GM23338 (cell line): ENCODE results near the gene CPAMD8. TPM values are rescaled to one million over a fixed set of nuclear protein-coding genes. Genes with fewer than 3 reads are reported as not detected.

ENCODE experiments used
- ATAC-seq: fragments of 200-7000 bp; cut with Tn5 transposase; 3 replicates; pipeline ENCODE4 v1.9.1; 2020
- DNase-seq: peaks from one replicate; pipeline ENCODE4 v3.0.0-alpha.2; 2015; ENCODE audit warnings: low spot score
- H2AFZ ChIP-seq: fragments of 200-600 bp; sonication (generic); 2 replicates; pipeline ENCODE4 v1.8.0; 2016; ENCODE audit warnings: antibody characterized with exemption, mild to moderate bottlenecking, moderate library complexity
- H3F3A ChIP-seq: fragments of 200-600 bp; sonication (generic); replicated peaks from 2 replicates; pipeline ENCODE4 v1.8.0; 2017; ENCODE audit warnings: antibody characterized with exemption, mixed run types, low read depth
- H3K27ac ChIP-seq: fragments of 200-600 bp; sonication (generic); 2 replicates; pipeline ENCODE4 v1.6.1; 2016; ENCODE audit warnings: low read depth
- H3K27me3 ChIP-seq: fragments of 200-600 bp; sonication (generic); 2 replicates; pipeline ENCODE4 v1.8.0; 2016; ENCODE audit warnings: mild to moderate bottlenecking, mixed run types, moderate library complexity; ENCODE audit not compliant: insufficient read depth
- H3K36me3 ChIP-seq: fragments of 200-600 bp; sonication (generic); 2 replicates; pipeline ENCODE4 v1.8.0; 2016; ENCODE audit warnings: mild to moderate bottlenecking; ENCODE audit not compliant: insufficient read depth
- H3K4me1 ChIP-seq: fragments of 200-600 bp; sonication (generic); 2 replicates; pipeline ENCODE4 v1.8.0; 2016; ENCODE audit warnings: mild to moderate bottlenecking, moderate library complexity; ENCODE audit not compliant: insufficient read depth
- H3K4me2 ChIP-seq: fragments of 200-600 bp; sonication (generic); 2 replicates; pipeline ENCODE4 v1.7.1; 2017; ENCODE audit warnings: mixed run types
- H3K4me3 ChIP-seq: fragments of 200-600 bp; sonication (generic); 2 replicates; pipeline ENCODE4 v1.6.1; 2016; ENCODE audit warnings: mixed run types
- H3K79me2 ChIP-seq: fragments of 200-600 bp; sonication (generic); replicated peaks from 2 replicates; pipeline ENCODE4 v1.8.0; 2017; ENCODE audit warnings: mild to moderate bottlenecking; ENCODE audit not compliant: insufficient read depth
- H3K9me2 ChIP-seq: fragments of 200-600 bp; sonication (generic); 2 replicates; pipeline ENCODE4 v1.8.0; 2017; ENCODE audit not compliant: insufficient read depth
- H4K20me1 ChIP-seq: fragments of 200-600 bp; sonication (generic); replicated peaks from 2 replicates; pipeline ENCODE4 v1.8.0; 2017; ENCODE audit warnings: mild to moderate bottlenecking; ENCODE audit not compliant: insufficient read depth
- H3K27ac Mint-ChIP-seq: 2 replicates; pipeline ENCODE4 v1.8.0; 2020; ENCODE audit warnings: inconsistent platforms, mild to moderate bottlenecking, moderate library complexity, mixed read lengths
- H3K27me3 Mint-ChIP-seq: 3 replicates; pipeline ENCODE4 v1.8.0; 2022; ENCODE audit warnings: low read depth, mild to moderate bottlenecking, moderate library complexity, mixed read lengths, inconsistent platforms; ENCODE audit not compliant: insufficient read depth, poor library complexity
- H3K36me3 Mint-ChIP-seq: 3 replicates; pipeline ENCODE4 v1.8.0; 2021; ENCODE audit warnings: low read depth, mild to moderate bottlenecking, inconsistent platforms, moderate library complexity, mixed read lengths
- H3K4me1 Mint-ChIP-seq: 3 replicates; pipeline ENCODE4 v1.8.0; 2020; ENCODE audit warnings: mild to moderate bottlenecking, inconsistent platforms, mixed read lengths
- H3K4me3 Mint-ChIP-seq: 3 replicates; pipeline ENCODE4 v1.8.0; 2021; ENCODE audit warnings: moderate library complexity, mild to moderate bottlenecking, inconsistent platforms, mixed read lengths
- H3K9me3 Mint-ChIP-seq: 3 replicates; pipeline ENCODE4 v1.8.0; 2020; ENCODE audit warnings: moderate library complexity, mild to moderate bottlenecking, inconsistent platforms, mixed read lengths
- CTCF ChIP-seq, 2 experiments: fragments of 200-600 bp in 1 of 2; sonication (generic) in 1 of 2; conservative IDR thresholded peaks; 2 replicates each; pipeline versions ENCODE4 v1.5.1 to v1.6.1; 2016 to 2017; ENCODE audit warnings: antibody characterized with exemption in 2 of 2, low read depth in 2 of 2, mild to moderate bottlenecking in 2 of 2, moderate library complexity in 1 of 2
- EZH2 ChIP-seq: fragments of 200-600 bp; sonication (generic); IDR thresholded peaks from one replicate; pipeline ENCODE4 v1.8.0; 2017; ENCODE audit warnings: antibody characterized with exemption, mild to moderate bottlenecking, low read depth; ENCODE audit not compliant: unreplicated experiment
- EZH2phosphoT487 ChIP-seq: fragments of 200-600 bp; sonication (generic); IDR thresholded peaks from one replicate; pipeline ENCODE4 v1.8.1; 2018; ENCODE audit warnings: antibody characterized with exemption; ENCODE audit not compliant: unreplicated experiment
- JUNB ChIP-seq: IDR thresholded peaks from one replicate; pipeline ENCODE4 v1.6.1; 2016; ENCODE audit warnings: antibody characterized with exemption; ENCODE audit not compliant: unreplicated experiment
- NANOG ChIP-seq: IDR thresholded peaks from 2 replicates; pipeline ENCODE4 v1.6.1; 2016; ENCODE audit warnings: antibody characterized with exemption, borderline replicate concordance
- POLR2AphosphoS5 ChIP-seq: IDR thresholded peaks from 2 replicates; pipeline ENCODE4 v1.6.1; 2016; ENCODE audit warnings: antibody characterized with exemption, low read depth
- STAT1 ChIP-seq: IDR thresholded peaks from one replicate; pipeline ENCODE4 v1.6.1; 2016; ENCODE audit warnings: antibody characterized with exemption; ENCODE audit not compliant: unreplicated experiment
- ZNF114 ChIP-seq: fragments of 250-450 bp; sonication (Bioruptor Pico); IDR thresholded peaks from 2 replicates; pipeline ENCODE4 v1.5.0; 2020; ENCODE audit warnings: mild to moderate bottlenecking, moderate library complexity
- ZNF331 ChIP-seq: fragments of 250-450 bp; sonication (Bioruptor Pico); IDR thresholded peaks from 2 replicates; pipeline ENCODE4 v1.5.0; 2020; ENCODE audit warnings: low read depth, mild to moderate bottlenecking, moderate library complexity
- ZNF462 ChIP-seq: fragments of 250-450 bp; sonication (Bioruptor Pico); IDR thresholded peaks from 2 replicates; pipeline ENCODE4 v1.5.0; 2020; ENCODE audit warnings: mild to moderate bottlenecking, moderate library complexity
- polyA plus RNA-seq: library from polyadenylated mRNA; unstranded; fragments of >200 nt; fragmentation: Nextera tagmentation; extraction: Ambion mirVana; gene quantifications from 2 replicates; pipeline ENCODE4 v1.2.1, GENCODE V29; 2016
- total RNA-seq: library from RNA; depleted of rRNA; stranded (reverse); fragments of >200 nt; shearing (Covaris generic); gene quantifications from 2 replicates; pipeline ENCODE4 v1.2.3, GENCODE V29; 2014

Gene CPAMD8
- total and polyA plus RNA-seq, 2 experiments from 2014 or later, result 4.4 to 11.8 TPM

- no peaks in the 10 kb centered on the region for H3K4me1 ChIP-seq
- H3F3A ChIP-seq, result no peaks in the 10 kb centered on the region
- H3K9me2 ChIP-seq, result no peaks in the 10 kb centered on the region
- TF ChIP-seq EZH2, result no peak
- no peak for TF ChIP-seq NANOG
- TF ChIP-seq ZNF331 (CRISPR knock-in tag), result no peak
- Mint-ChIP-seq H3K36me3 (peaks cover 5% of the 10 kb centered on the region), H3K27ac (no peak overlapping the region), H3K9me3 (peaks cover 9% of the 10 kb centered on the region; the same call in 2 of the 3 replicates), H3K4me1 (no peaks in the 10 kb centered on the region), H3K27me3 (peaks cover 2% of the 10 kb centered on the region), H3K4me3 (no peak overlapping the region)
- H2AFZ ChIP-seq, result no peak overlapping the region
- no peaks in the 10 kb centered on the region for H3K79me2 ChIP-seq
- ATAC-seq (no peak), DNase-seq (no peak)
- H3K27me3 ChIP-seq, result no peaks in the 10 kb centered on the region
- no peak overlapping the region for H3K4me3 ChIP-seq
- no peaks in the 10 kb centered on the region for H4K20me1 ChIP-seq
- no peak overlapping the region for H3K27ac ChIP-seq
- H3K36me3 ChIP-seq, result no peaks in the 10 kb centered on the region
- H3K4me2 ChIP-seq, result no peak overlapping the region
Measured at GRCh38 chr19:16951529-16951928, 75.1 kb downstream of the CPAMD8 start.

- ATAC-seq, result no peak
- H3K9me3 Mint-ChIP-seq, result peaks cover 17% of the 10 kb centered on the region
- H3K36me3 Mint-ChIP-seq, result peaks cover 15% of the 10 kb centered on the region
- H4K20me1 ChIP-seq, result no peaks in the 10 kb centered on the region
- no peaks in the 10 kb centered on the region for H3K4me1 Mint-ChIP-seq
- H2AFZ ChIP-seq, result no peak overlapping the region
- H3K36me3 ChIP-seq, result no peaks in the 10 kb centered on the region
- peaks cover 7% of the 10 kb centered on the region for H3K27me3 Mint-ChIP-seq
- H3K4me3 ChIP-seq, result no peak overlapping the region
- no peak overlapping the region for H3K4me2 ChIP-seq
- H3K27me3 ChIP-seq, result no peaks in the 10 kb centered on the region
- H3K27ac Mint-ChIP-seq, result no peak overlapping the region
- peaks cover 7% of the 10 kb centered on the region; the same call in 1 of the 2 replicates for H3F3A ChIP-seq
- no peaks in the 10 kb centered on the region for H3K9me2 ChIP-seq
- DNase-seq, result no peak
- H3K27ac ChIP-seq, result no peak overlapping the region
- no peaks in the 10 kb centered on the region for H3K4me1 ChIP-seq
- no peaks in the 10 kb centered on the region for H3K79me2 ChIP-seq
- no peak overlapping the region for H3K4me3 Mint-ChIP-seq
- TF ChIP-seq CTCF (conservative IDR thresholded peaks at IDR 0.05; ENCODE audit: low read depth in 2 of 2), result no peak
- no peak for TF ChIP-seq EZH2phosphoT487
- TF ChIP-seq EZH2, result no peak
- TF ChIP-seq ZNF331 (CRISPR knock-in tag), result no peak
- TF ChIP-seq ZNF462 (CRISPR knock-in tag), result no peak
- no peak for TF ChIP-seq ZNF114 (CRISPR knock-in tag)
- TF ChIP-seq NANOG, result no peak
- TF ChIP-seq JUNB, result no peak
- no peak for TF ChIP-seq STAT1
- TF ChIP-seq POLR2AphosphoS5, result no peak
Measured at GRCh38 chr19:16949496-16950023, 77.0 kb downstream of the CPAMD8 start.
